Panc1 (cell line): ENCODE results near the gene DTD1. TPM values are rescaled to one million over a fixed set of nuclear protein-coding genes. Genes with fewer than 3 reads are reported as not detected.

Experiments used
- ATAC-seq: fragments of 200-7000 bp; cut with Tn5 transposase; 2 replicates; pipeline ENCODE4 v1.9.1; 2020; ENCODE audit warnings: mild to moderate bottlenecking, moderate library complexity
- BruUV-seq: library from RNA; stranded (reverse); fragments of 400-500 nt; replicated peaks from 2 replicates; lab custom pipeline; 2021; lab: Mats Ljungman, UMichigan
- CTCF ChIA-PET: fragments of 300-600 bp; sonication (Branson Sonifier 250); formaldehyde crosslinking; loops from one replicate; lab custom pipeline; 2022; ENCODE audit warnings: antibody characterized with exemption; lab: Charles Lee
- POLR2A ChIA-PET: fragments of 300-600 bp; sonication (Branson Sonifier 250); formaldehyde crosslinking; loops from one replicate; lab custom pipeline; 2022; ENCODE audit warnings: antibody characterized with exemption; lab: Charles Lee
- DNase-seq: peaks from one replicate; pipeline ENCODE4 v3.0.0-alpha.2; 2010; ENCODE audit warnings: low read depth, low spot score
- H3K27ac ChIP-seq: 2 replicates; pipeline ENCODE4 v1.5.1; 2011; ENCODE audit warnings: mild to moderate bottlenecking, low read length, inconsistent platforms
- H3K27me3 ChIP-seq: fragments of 200-500 bp; sonication (Bioruptor generic); 2 replicates; pipeline ENCODE4 v1.6.0; 2014; ENCODE audit warnings: low read length, inconsistent platforms; ENCODE audit not compliant: control insufficient read depth, insufficient read depth
- H3K36me3 ChIP-seq: fragments of 200-500 bp; sonication (Bioruptor generic); 2 replicates; pipeline ENCODE4 v1.5.1; 2014; ENCODE audit warnings: inconsistent platforms, mild to moderate bottlenecking, low read length, moderate library complexity; ENCODE audit not compliant: control insufficient read depth, insufficient read depth
- H3K4me1 ChIP-seq: 2 replicates; pipeline ENCODE4 v1.5.1; 2011; ENCODE audit warnings: inconsistent platforms, mild to moderate bottlenecking, low read length, moderate library complexity; ENCODE audit not compliant: control insufficient read depth, insufficient read depth
- H3K4me3 ChIP-seq, 2 experiments: 2 replicates each; pipeline ENCODE4 v1.5.1; 2011 to 2012; ENCODE audit warnings: low read depth in 2 of 2, low read length in 2 of 2, mild to moderate bottlenecking in 2 of 2, inconsistent platforms in 1 of 2, moderate library complexity in 1 of 2
- H3K9me3 ChIP-seq: fragments of 200-500 bp; sonication (Bioruptor generic); 2 replicates; pipeline ENCODE4 v1.5.1; 2014; ENCODE audit warnings: low read depth, mild to moderate bottlenecking, inconsistent platforms, low read length, moderate library complexity; ENCODE audit not compliant: control insufficient read depth, insufficient read depth
- CTCF ChIP-seq: fragments of 450-650 bp; IDR thresholded peaks from 2 replicates; pipeline ENCODE4 v1.5.1; 2017; ENCODE audit warnings: mild to moderate bottlenecking
- POLR2AphosphoS5 ChIP-seq: IDR thresholded peaks from 2 replicates; pipeline ENCODE4 v1.6.1; 2012; ENCODE audit warnings: mild to moderate bottlenecking, low read depth, low read length, moderate library complexity
- REST ChIP-seq, 2 experiments: IDR thresholded peaks; 2 replicates each; pipeline ENCODE4 v1.6.1; 2011 to 2012; ENCODE audit warnings: low read depth in 2 of 2, control low read depth in 1 of 2, low read length in 1 of 2, mild to moderate bottlenecking in 1 of 2, moderate library complexity in 1 of 2; ENCODE audit not compliant: insufficient read depth in 1 of 2
- SIN3A ChIP-seq: IDR thresholded peaks from 2 replicates; pipeline ENCODE4 v1.6.1; 2012; ENCODE audit warnings: low read depth, mild to moderate bottlenecking, low read length, moderate library complexity, borderline replicate concordance; ENCODE audit not compliant: insufficient read depth
- TCF7L2 ChIP-seq: IDR thresholded peaks from 2 replicates; pipeline ENCODE4 v1.6.1; 2011; ENCODE audit warnings: mild to moderate bottlenecking, low read depth, low read length, inconsistent platforms
- in situ Hi-C: cut with HindIII; loops from 2 replicates; pipeline ENCODE4 v1.10.0; 2016; ENCODE audit warnings: low sequenced_read_pairs, low pct_unique_long_range_greater_than_20kb
- intact Hi-C: fragments of 100-400 bp; cut with micrococcal nuclease; formaldehyde crosslinking; loops from one replicate; pipeline ENCODE4 v1.10.0; 2022; ENCODE audit not compliant: unreplicated experiment
- total RNA-seq: library from RNA; stranded (reverse); gene quantifications from one replicate; pipeline ENCODE4 v1.2.1, GENCODE V29; 2021; ENCODE audit not compliant: unreplicated experiment

Gene DTD1
- total RNA-seq, 1 experiment from 2014 or later: 23.6 TPM

GRCh38 chr20:18698735-18699380, 111.0 kb downstream of the DTD1 start:
- POLR2A ChIA-PET: no interaction called here
- Histone ChIP-seq H3K27ac (no peak overlapping the region), H3K4me3 (no peak overlapping the region), H3K36me3 (no peaks in the 10 kb centered on the region), H3K4me1 (no peaks in the 10 kb centered on the region), H3K9me3 (no peaks in the 10 kb centered on the region), H3K27me3 (no peaks in the 10 kb centered on the region)
- in situ Hi-C loops: no loop called here
- BruUV-seq: no TSS peak
- CTCF ChIA-PET: no interaction called here
- TF ChIP-seq POLR2AphosphoS5: no peak
- no peak for TF ChIP-seq CTCF
- no peak for TF ChIP-seq SIN3A
- TF ChIP-seq TCF7L2: no peak
- no peak for TF ChIP-seq REST (IDR thresholded peaks at IDR 0.05; ENCODE audit: insufficient read depth in 1 of 2, low read depth in 2 of 2, low read length in 1 of 2)
- DNase-seq (no peak), ATAC-seq (no peak)
- intact Hi-C loops: no loop called here

- intact Hi-C loops: no loop called here
- ChIA-PET CTCF (no interaction called here), POLR2A (no interaction called here)
- no peak for TF ChIP-seq POLR2AphosphoS5
- TF ChIP-seq TCF7L2: no peak
- BruUV-seq: no TSS peak
- Histone ChIP-seq H3K4me3 (no peak overlapping the region), H3K36me3 (no peaks in the 10 kb centered on the region), H3K4me1 (no peaks in the 10 kb centered on the region), H3K27ac (no peak overlapping the region), H3K27me3 (no peaks in the 10 kb centered on the region), H3K9me3 (no peaks in the 10 kb centered on the region)
- DNase-seq: no peak
- in situ Hi-C loops: no loop called here
- no peak for ATAC-seq
These were observed 114.1 kb downstream of the DTD1 start for GRCh38 chr20:18701969-18702368.

- ChIA-PET POLR2A (no interaction called here), CTCF (no interaction called here)
- intact Hi-C loops: no loop called here
- no peaks in the 10 kb centered on the region for H3K4me1 ChIP-seq
- no peaks in the 10 kb centered on the region for H3K9me3 ChIP-seq
- H3K27me3 ChIP-seq: no peaks in the 10 kb centered on the region
- no peaks in the 10 kb centered on the region for H3K36me3 ChIP-seq
- DNase-seq (no peak), ATAC-seq (no peak)
- no peak overlapping the region for H3K27ac ChIP-seq
- H3K4me3 ChIP-seq: no peak overlapping the region
- TF ChIP-seq SIN3A: no peak
- no peak for TF ChIP-seq REST (IDR thresholded peaks at IDR 0.05; ENCODE audit: insufficient read depth in 1 of 2, low read depth in 2 of 2, low read length in 1 of 2)
- TF ChIP-seq POLR2AphosphoS5: no peak
- no peak for TF ChIP-seq CTCF
- TF ChIP-seq TCF7L2: no peak
- no TSS peak for BruUV-seq
- in situ Hi-C loops: no loop called here
These were observed 114.9 kb downstream of the DTD1 start for GRCh38 chr20:18702736-18703135.
